Activated naive CD4-positive, alpha-beta T cell (primary cell): ENCODE results near the gene GPRC5B.

ENCODE experiments used
- DNase-seq, 4 experiments: peaks; one replicate each; lab custom pipeline; 2025; lab: John Stamatoyannopoulos, UW

Gene GPRC5B

GRCh38 chr16:19872179-19872863 lies 12.3 kb downstream of the GPRC5B start:
- DNase-seq: no peak

GRCh38 chr16:19871721-19872120 lies 12.9 kb downstream of the GPRC5B start:
- no peak for DNase-seq

GRCh38 chr16:19868421-19868820 lies 16.2 kb downstream of the GPRC5B start:
- no peak for DNase-seq

- DNase-seq: no peak
Observed at GRCh38 chr16:19864566-19864965, 20.1 kb downstream of the GPRC5B start.

GRCh38 chr16:19863990-19864389 lies 20.7 kb downstream of the GPRC5B start:
- DNase-seq: no peak

DNA sequence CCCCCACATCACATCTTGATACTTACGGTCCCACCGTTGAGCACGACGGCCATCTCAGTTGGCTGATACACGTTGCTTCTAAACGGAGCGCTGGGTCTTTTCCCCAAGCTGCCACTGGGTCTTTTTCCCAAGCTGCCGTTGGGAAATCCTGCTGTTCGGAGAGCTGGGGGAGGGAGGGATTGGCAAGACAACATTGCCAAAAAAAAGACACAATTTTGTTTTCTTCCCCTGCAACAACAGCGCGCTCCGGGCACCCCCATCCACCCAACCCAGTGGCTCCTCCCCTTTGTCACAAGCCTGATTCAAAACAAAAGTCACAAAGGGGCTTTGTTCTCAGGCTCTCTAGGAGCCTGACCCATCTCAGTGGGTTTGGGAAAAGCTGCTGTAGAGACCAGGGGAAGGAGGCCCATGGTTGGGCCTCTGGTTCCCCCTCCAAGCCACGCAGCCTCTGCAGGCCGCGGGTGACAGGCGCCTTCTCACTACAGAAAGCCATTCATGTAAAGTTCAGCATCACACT lies 22.8 kb downstream of the GPRC5B start:
- DNase-seq: no peak

DNA sequence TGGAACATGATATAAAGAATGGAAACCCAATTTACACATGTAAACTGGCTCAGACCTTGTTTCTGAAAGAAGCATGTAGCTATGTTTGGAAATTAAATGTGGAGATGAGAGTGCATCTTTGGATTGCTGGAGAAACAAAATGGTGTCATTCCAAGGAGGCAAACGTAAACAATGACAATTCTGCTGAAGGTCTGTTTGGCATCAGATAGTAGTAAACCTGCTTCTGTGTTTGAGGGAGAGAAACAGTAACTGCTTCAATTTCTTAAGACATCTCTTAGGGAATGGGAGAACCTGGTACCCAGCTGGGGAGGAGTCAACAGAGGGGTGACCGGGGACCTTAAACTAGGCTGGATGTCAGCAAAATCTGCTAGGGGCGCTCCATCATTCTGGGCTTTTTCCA lies 23.5 kb downstream of the GPRC5B start:
- DNase-seq: no peak

GRCh38 chr16:19860166-19861041 lies 24.2 kb downstream of the GPRC5B start:
- no peak for DNase-seq

GRCh38 chr16:19859603-19860002 lies 25.0 kb downstream of the GPRC5B start:
- no peak for DNase-seq

DNA sequence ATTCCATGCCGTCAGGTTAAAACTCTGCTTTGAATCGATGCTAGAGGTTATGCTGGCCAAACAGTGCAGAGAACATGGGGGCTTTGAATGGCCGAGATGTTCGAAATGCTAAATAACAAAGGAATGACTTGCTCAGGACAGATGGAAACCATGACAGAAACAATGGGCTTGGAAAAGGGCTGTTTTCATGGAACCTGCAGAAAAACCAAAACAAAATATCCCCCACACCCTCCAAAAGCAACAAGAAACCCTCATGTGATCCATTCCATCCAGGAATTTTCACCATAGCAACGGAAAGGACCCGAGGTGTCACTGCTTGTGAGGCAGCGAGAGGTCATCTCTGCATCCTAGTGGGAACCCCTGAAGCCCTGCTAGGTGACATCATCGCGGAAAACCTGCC lies 25.5 kb downstream of the GPRC5B start:
- no peak for DNase-seq

GRCh38 chr16:19858340-19859018 lies 26.2 kb downstream of the GPRC5B start:
- no peak for DNase-seq

DNA sequence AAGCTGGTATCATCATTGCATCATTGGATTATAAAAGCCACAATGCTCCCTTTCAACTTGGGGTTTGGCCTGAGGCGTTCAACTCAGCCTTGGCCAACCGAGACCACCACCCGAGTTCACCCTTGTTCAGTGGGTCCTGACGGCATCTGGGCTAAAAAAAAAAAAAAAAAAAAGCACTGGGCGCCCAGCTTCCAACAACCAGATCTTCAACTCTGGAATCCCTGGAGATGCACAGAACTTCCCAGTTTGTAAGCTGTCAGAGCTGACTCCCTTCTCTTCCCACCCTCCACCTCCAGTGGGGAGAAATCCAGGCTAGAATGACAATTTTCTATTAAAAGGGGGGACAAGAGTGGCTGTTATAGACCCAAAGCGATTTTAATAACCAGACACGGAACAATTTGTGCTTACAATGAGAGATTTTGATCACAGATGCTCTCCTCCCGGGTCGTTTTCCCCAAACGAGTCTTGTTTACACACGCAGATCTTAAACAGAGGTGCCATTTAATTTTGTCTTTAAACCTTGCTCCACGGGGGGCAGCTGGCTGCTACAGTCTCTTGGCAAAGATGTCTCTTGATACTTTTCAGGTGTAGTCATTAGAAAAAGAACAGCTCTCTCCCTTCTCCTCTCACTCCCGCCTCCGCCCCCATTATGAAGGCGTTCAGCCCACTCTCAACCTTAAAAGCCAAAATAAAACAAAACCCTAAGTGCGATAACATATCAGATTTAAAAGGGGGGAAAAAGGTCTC lies 26.9 kb downstream of the GPRC5B start:
- DNase-seq: no peak

DNA sequence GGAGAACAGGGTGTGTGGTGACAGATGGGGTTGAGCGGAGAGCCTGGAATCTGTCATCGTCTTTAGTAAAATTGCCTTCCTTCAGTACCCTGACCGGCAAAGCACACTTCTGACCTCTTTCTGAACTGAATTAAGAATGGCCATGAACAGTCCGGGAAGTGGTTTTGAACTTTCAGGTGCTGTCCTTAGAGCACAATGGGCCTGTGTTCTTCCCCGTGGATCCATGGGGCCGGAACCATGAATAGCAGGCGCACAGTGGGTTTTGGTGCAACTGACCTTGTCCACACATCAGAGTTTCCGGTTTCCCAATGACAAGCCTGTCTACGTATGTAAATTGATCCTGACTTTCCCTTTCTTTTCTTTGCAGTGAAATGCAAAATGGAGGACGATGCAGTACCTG lies 28.5 kb downstream of the GPRC5B start:
- DNase-seq: no peak

DNA sequence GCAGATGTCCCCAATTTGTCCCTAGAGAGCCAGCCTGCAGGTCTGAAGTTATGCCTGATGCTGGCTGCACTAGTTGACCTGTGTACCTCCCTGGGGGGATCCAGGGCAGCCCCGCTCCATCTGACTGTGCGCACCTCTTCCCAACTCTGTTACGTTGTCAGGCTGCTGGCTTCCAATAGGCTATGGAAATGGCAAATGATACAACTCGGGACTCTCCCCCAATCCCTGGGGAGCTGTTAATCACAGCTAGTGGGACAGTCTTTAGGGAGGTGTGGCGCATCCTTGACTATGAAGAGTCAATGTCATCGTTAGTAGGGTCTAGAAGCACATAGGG lies 30.1 kb downstream of the GPRC5B start:
- DNase-seq: no peak

DNA sequence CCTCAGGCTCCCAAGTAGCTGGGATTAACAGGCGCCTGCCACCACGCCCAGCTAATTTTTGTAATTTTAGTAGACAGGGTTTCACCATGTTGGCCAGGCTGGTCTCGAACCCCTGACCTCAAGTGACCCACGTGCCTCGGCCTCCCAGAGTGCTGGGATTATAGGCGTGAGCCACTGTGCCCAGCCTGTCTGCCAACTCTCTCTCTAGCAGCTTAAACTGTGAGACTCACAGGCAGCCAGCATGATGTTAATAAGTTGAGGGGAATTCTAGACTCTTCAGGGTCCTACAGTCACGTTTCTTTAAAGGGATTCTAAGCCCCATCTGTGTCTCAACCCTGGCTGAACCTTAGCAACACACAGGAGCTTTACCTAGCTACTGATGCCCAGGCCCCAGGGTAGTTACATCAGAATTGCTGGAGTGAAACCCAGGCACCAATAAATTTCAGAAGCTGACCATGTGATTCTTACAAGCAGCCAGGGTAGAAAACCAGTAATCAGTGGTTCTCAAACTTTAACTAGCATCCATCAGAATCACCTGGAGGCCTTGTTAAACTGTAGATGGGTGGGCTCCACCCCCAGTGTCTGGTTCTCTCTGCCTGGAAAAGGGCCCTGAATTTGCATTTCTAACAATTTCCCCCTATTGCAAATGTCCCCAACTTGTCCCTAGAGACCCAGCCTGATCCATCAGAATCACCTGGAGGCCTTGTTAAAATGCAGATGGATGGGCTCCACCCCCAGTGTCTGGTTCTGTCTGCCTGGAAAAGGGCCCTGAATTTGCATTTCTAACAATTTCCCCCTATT lies 30.7 kb downstream of the GPRC5B start:
- DNase-seq: no peak

DNA sequence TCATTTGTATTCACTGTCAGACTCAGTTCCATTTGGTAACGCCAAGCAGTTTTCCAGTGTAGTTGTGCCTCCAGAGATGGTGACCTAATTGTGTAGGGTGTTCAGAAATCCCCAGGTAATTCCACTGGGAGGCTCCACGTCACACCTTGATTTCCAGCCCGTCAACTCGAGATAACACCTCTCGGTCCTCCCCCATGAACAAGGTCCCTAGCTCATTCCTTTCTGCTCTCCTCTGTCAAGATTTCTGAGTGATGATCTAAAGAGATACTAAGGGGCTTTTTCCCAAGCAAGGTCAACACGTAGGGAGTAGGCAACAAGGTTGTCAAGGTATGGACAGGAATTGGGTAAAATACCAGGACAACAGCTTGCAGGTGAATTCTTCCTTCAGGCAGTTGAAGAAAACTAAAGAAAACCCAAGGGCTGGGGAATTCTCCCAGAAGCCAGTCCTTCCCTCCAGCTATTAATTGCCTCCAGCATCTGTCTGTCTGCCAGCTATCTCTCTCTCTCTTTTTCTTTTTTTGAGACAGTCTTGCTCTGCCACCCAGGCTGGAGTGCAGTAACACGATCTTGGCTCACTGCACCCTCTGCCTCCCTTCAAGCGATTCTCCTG lies 31.4 kb downstream of the GPRC5B start:
- DNase-seq: no peak

DNA sequence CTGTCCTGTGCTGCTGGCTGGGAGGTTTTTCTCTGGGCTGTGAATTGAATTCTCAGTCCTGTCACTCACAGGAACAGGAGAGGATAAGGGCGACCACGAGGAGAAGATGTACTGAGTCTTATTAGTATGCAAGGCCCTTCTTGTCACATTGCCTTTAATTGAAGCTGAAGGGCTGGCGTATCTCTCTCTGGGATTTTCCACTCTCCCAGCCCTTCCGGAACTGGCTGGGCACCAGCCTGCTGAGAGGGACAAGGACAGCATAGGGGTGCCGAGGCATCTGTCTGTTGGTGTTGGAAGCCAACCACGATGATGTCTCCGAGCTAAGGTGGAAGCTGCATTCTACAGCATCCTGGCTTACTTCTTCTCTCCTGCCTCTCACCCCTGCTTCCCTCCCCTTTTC lies 33.2 kb downstream of the GPRC5B start:
- no peak for DNase-seq

DNA sequence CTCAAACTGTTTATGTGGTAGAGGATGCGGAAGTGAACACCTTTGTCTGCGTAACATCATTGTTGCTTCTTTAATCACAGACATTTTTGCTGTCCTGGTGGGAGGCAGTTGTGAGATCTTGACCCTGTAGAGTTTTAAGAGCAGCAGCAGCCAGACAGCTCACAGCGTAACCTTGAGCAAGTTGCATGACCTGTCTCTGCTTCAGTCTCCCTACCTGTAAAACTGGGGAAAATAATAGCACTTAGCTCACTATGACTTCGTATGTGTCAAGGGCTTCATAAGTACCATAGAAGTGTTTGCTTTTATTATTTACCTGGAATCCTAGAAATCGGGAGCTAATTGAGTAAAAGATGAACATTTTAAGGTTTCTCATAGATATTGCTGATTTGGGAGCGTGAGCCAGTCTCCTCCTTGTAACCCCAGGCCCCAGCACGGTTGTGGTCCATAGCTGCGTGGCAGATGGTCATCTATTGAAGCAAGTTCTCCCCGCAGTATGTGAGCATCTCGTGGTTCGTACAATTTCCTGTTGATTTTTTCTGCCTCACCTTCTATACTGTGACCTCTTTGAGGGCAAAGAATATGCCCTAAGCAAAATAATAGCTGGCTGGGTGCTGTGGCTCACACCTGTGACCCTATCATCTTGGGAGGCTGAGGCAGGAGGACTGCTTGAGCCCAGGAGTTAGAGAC lies 34.4 kb downstream of the GPRC5B start:
- no peak for DNase-seq

- no peak for DNase-seq
Observed at GRCh38 chr16:19848756-19849155, 35.9 kb downstream of the GPRC5B start.

- DNase-seq: no peak
Observed at GRCh38 chr16:19846436-19846835, 38.2 kb downstream of the GPRC5B start.
